T-cell (primary cell): Measurements from ENCODE around the gene KIF12. TPM values are rescaled to one million over a fixed set of nuclear protein-coding genes. Genes with fewer than 3 reads are reported as not detected.

Experiments used
- ATAC-seq, 4 experiments: fragments of 200-7000 bp in 3 of 4; fragments of 150-1000 bp in 1 of 4; cut with Tn5 transposase; replicated peaks in 1 of 4; 1 replicate in 3 of 4; 2 replicates in 1 of 4; pipeline ENCODE4 v1.10.0; 2021; ENCODE audit warnings: moderate library complexity in 3 of 4, mild to moderate bottlenecking in 2 of 4, moderate number of reproducible peaks in 1 of 4
- CTCF ChIA-PET, 2 donors: fragments of 300-600 bp; sonication (Branson Sonifier 250); formaldehyde crosslinking; loops; one replicate each; lab custom pipeline; 2022; ENCODE audit warnings: antibody characterized with exemption in 2 of 2; lab: Charles Lee
- POLR2A ChIA-PET, 2 donors: fragments of 300-600 bp; sonication (Branson Sonifier 250); formaldehyde crosslinking; loops; one replicate each; lab custom pipeline; 2022; ENCODE audit warnings: antibody characterized with exemption in 2 of 2; lab: Charles Lee
- DNase-seq, 35 experiments: peaks; one replicate each; pipeline versions ENCODE4 v3.0.0 to v3.0.0-alpha.2; 2013 to 2023
- H3K27ac ChIP-seq: one replicate; pipeline ENCODE4 v1.5.1; 2013; ENCODE audit warnings: low read length
- H3K27me3 ChIP-seq, 2 experiments: replicated peaks in 1 of 2; 1 replicate in 1 of 2; 2 replicates in 1 of 2; pipeline versions ENCODE4 v1.6.1 to v1.7.0; 2013; ENCODE audit warnings: low read length in 1 of 2, mixed read lengths in 1 of 2; ENCODE audit not compliant: control insufficient read depth in 2 of 2, insufficient read depth in 2 of 2; ENCODE audit errors: extremely low read depth in 1 of 2
- H3K36me3 ChIP-seq, 2 donors: 1 replicate in 1 of 2; 2 replicates in 1 of 2; pipeline versions ENCODE4 v1.6.1 to v1.7.0; 2013; ENCODE audit warnings: low read length in 1 of 2; ENCODE audit not compliant: control insufficient read depth in 2 of 2, insufficient read depth in 1 of 2; ENCODE audit errors: extremely low read depth in 1 of 2
- H3K4me1 ChIP-seq, 2 experiments: 1 replicate in 1 of 2; 2 replicates in 1 of 2; pipeline versions ENCODE4 v1.6.1 to v1.7.0; 2013; ENCODE audit warnings: low read length in 2 of 2, mixed read lengths in 1 of 2; ENCODE audit not compliant: insufficient read depth in 2 of 2, control insufficient read depth in 1 of 2; ENCODE audit errors: extremely low read depth in 1 of 2
- H3K4me3 ChIP-seq, 2 donors: 1 replicate in 1 of 2; 2 replicates in 1 of 2; pipeline versions ENCODE4 v1.5.1 to v1.7.0; 2013; ENCODE audit warnings: mild to moderate bottlenecking in 2 of 2, low read length in 1 of 2, moderate library complexity in 1 of 2; ENCODE audit not compliant: control insufficient read depth in 1 of 2; ENCODE audit errors: extremely low read depth in 1 of 2
- H3K9me3 ChIP-seq: 2 replicates; pipeline ENCODE4 v1.7.0; 2013
- H3K27ac Mint-ChIP-seq, 2 donors: one replicate each; pipeline ENCODE4 v1.8.0; 2020 to 2021; ENCODE audit warnings: mild to moderate bottlenecking in 2 of 2, mixed read lengths in 2 of 2
- H3K27me3 Mint-ChIP-seq, 2 donors: one replicate each; pipeline ENCODE4 v1.8.0; 2021 to 2022; ENCODE audit warnings: mixed read lengths in 2 of 2
- H3K36me3 Mint-ChIP-seq: one replicate; pipeline ENCODE4 v1.8.0; 2021; ENCODE audit warnings: mixed read lengths
- H3K4me1 Mint-ChIP-seq, 3 donors: one replicate each; pipeline ENCODE4 v1.8.0; 2020 to 2022; ENCODE audit warnings: mixed read lengths in 3 of 3, mild to moderate bottlenecking in 1 of 3
- H3K4me3 Mint-ChIP-seq, 3 donors: one replicate each; pipeline ENCODE4 v1.8.0; 2020 to 2022; ENCODE audit warnings: mild to moderate bottlenecking in 3 of 3, mixed read lengths in 3 of 3, moderate library complexity in 3 of 3
- H3K9me3 Mint-ChIP-seq, 3 donors: one replicate each; pipeline ENCODE4 v1.8.0; 2020 to 2022; ENCODE audit warnings: mixed read lengths in 3 of 3
- WGBS: methylation state at CpG from one replicate; pipeline ENCODE4 v1.1.5; 2013; ENCODE audit warnings: missing lambda C conversion rate; ENCODE audit not compliant: insufficient coverage; 5-methylcytosine and 5-hydroxymethylcytosine counted together
- total RNA-seq, 35 experiments: library from RNA in 6 of 35; stranded (reverse) in 6 of 35; fragments of 120-200 nt in 1 of 35; gene quantifications; one replicate each; pipeline versions ENCODE4 v1.2.1 to v1.2.4 and lab custom pipeline; 2013 to 2026

KIF12 gene
- total RNA-seq, 5 donors from 2014 or later (not counting 1 experiment from before 2014, with no cell fraction given): 0.10 TPM; not detected in 4

- DNase-seq (peak in 1 of 35 experiments; percentile 8), ATAC-seq (no peak)
Observed at GRCh38 chr9:114053246-114054005, 45.7 kb downstream of the KIF12 start.

GRCh38 chr9:114051706-114052105, 47.4 kb downstream of the KIF12 start:
- Mint-ChIP-seq H3K27ac (no peak overlapping the region), H3K27me3 (peaks cover 0 to 9% of the 10 kb centered on the region in 2 donors), H3K4me3 (no peak overlapping the region), H3K4me1 (no peaks in the 10 kb centered on the region), H3K9me3 (no peaks in the 10 kb centered on the region), H3K36me3 (peaks cover 4% of the 10 kb centered on the region)
- DNase-seq (peak in 1 of 35 experiments; percentile 10), ATAC-seq (no peak)
- no peak overlapping the region for H3K27ac ChIP-seq
- no peaks in the 10 kb centered on the region for H3K36me3 ChIP-seq
- no peaks in the 10 kb centered on the region for H3K4me1 ChIP-seq
- H3K9me3 ChIP-seq: no peaks in the 10 kb centered on the region
- no peak overlapping the region for H3K4me3 ChIP-seq
- POLR2A ChIA-PET: no interaction called here
- WGBS: 88% methylated on average over 3 of the region's 7 CpGs
- H3K27me3 ChIP-seq: no peaks in the 10 kb centered on the region
- CTCF ChIA-PET: no interaction called here

More at GRCh38 chr9:114053246-114054005, 45.7 kb downstream of the KIF12 start:
- peaks cover 0 to 2% of the 10 kb centered on the region in 2 donors for H3K27me3 Mint-ChIP-seq
- no peaks in the 10 kb centered on the region for H3K9me3 Mint-ChIP-seq
- Histone ChIP-seq H3K36me3 (no peaks in the 10 kb centered on the region), H3K4me3 (no peak overlapping the region), H3K9me3 (no peaks in the 10 kb centered on the region), H3K4me1 (no peaks in the 10 kb centered on the region), H3K27ac (no peak overlapping the region), H3K27me3 (peaks cover 0 to 4% of the 10 kb centered on the region in 2 experiments)
- no peak overlapping the region for H3K4me3 Mint-ChIP-seq
- CTCF ChIA-PET: no interaction called here
- POLR2A ChIA-PET: no interaction called here
- peaks cover 4% of the 10 kb centered on the region for H3K36me3 Mint-ChIP-seq
- H3K27ac Mint-ChIP-seq: no peak overlapping the region
- H3K4me1 Mint-ChIP-seq: no peaks in the 10 kb centered on the region
- 84% methylated on average over 8 of the region's 8 CpGs for WGBS

- Mint-ChIP-seq H3K36me3 (peaks cover 4% of the 10 kb centered on the region), H3K4me1 (no peaks in the 10 kb centered on the region), H3K4me3 (no peak overlapping the region), H3K27me3 (peaks cover 0 to 7% of the 10 kb centered on the region in 2 donors), H3K27ac (no peak overlapping the region), H3K9me3 (no peaks in the 10 kb centered on the region)
- CTCF ChIA-PET: no interaction called here
- 89% methylated on average over 9 of the region's 15 CpGs for WGBS
- no peak overlapping the region for H3K27ac ChIP-seq
- ATAC-seq (no peak), DNase-seq (no peak)
- no peaks in the 10 kb centered on the region for H3K4me1 ChIP-seq
- no peaks in the 10 kb centered on the region for H3K36me3 ChIP-seq
- no peak overlapping the region for H3K4me3 ChIP-seq
- H3K9me3 ChIP-seq: no peaks in the 10 kb centered on the region
- no peaks in the 10 kb centered on the region for H3K27me3 ChIP-seq
- POLR2A ChIA-PET: no interaction called here
Observed at GRCh38 chr9:114051281-114051680, 47.8 kb downstream of the KIF12 start.

- POLR2A ChIA-PET: no interaction called here
- CTCF ChIA-PET: no interaction called here
- Mint-ChIP-seq H3K9me3 (no peaks in the 10 kb centered on the region), H3K27ac (no peak overlapping the region), H3K4me3 (no peak overlapping the region), H3K27me3 (peaks cover 0 to 7% of the 10 kb centered on the region in 2 donors), H3K4me1 (no peaks in the 10 kb centered on the region), H3K36me3 (peaks cover 4% of the 10 kb centered on the region)
- no peak for ATAC-seq
- Histone ChIP-seq H3K4me3 (no peak overlapping the region), H3K36me3 (no peaks in the 10 kb centered on the region), H3K4me1 (no peaks in the 10 kb centered on the region), H3K27ac (no peak overlapping the region), H3K27me3 (no peaks in the 10 kb centered on the region), H3K9me3 (no peaks in the 10 kb centered on the region)
- 85% methylated on average over 4 of the region's 6 CpGs for WGBS
- DNase-seq: peak in 1 of 35 experiments; percentile 3
Observed at GRCh38 chr9:114050646-114051045, 48.4 kb downstream of the KIF12 start.

GRCh38 chr9:114050226-114050568, 48.9 kb downstream of the KIF12 start:
- CTCF ChIA-PET: no interaction called here
- no peaks in the 10 kb centered on the region for H3K4me1 Mint-ChIP-seq

GRCh38 chr9:114049441-114050225, 49.5 kb downstream of the KIF12 start:
- CTCF ChIA-PET: no interaction called here

More at GRCh38 chr9:114050226-114050568, 48.9 kb downstream of the KIF12 start:
- DNase-seq (no peak), ATAC-seq (no peak)
- no peaks in the 10 kb centered on the region for H3K9me3 Mint-ChIP-seq
- Histone ChIP-seq H3K4me3 (no peak overlapping the region), H3K4me1 (no peaks in the 10 kb centered on the region), H3K27ac (no peak overlapping the region), H3K9me3 (no peaks in the 10 kb centered on the region), H3K27me3 (no peaks in the 10 kb centered on the region), H3K36me3 (no peaks in the 10 kb centered on the region)
- WGBS: no CpG with 5 or more reads among the region's 11 CpGs
- peaks cover 4% of the 10 kb centered on the region for H3K36me3 Mint-ChIP-seq
- H3K27ac Mint-ChIP-seq: no peak overlapping the region
- H3K4me3 Mint-ChIP-seq: no peak overlapping the region
- H3K27me3 Mint-ChIP-seq: peaks cover 0 to 7% of the 10 kb centered on the region in 2 donors
- POLR2A ChIA-PET: no interaction called here

More at GRCh38 chr9:114049441-114050225, 49.5 kb downstream of the KIF12 start:
- no peaks in the 10 kb centered on the region for H3K36me3 ChIP-seq
- ATAC-seq (no peak), DNase-seq (no peak)
- Mint-ChIP-seq H3K36me3 (peaks cover 4% of the 10 kb centered on the region), H3K27ac (no peak overlapping the region), H3K4me3 (no peak overlapping the region), H3K4me1 (no peaks in the 10 kb centered on the region), H3K9me3 (no peaks in the 10 kb centered on the region), H3K27me3 (peaks cover 0 to 7% of the 10 kb centered on the region in 2 donors)
- 91% methylated on average over 28 of the region's 40 CpGs for WGBS
- H3K9me3 ChIP-seq: no peaks in the 10 kb centered on the region
- POLR2A ChIA-PET: no interaction called here
- H3K27ac ChIP-seq: no peak overlapping the region
- no peaks in the 10 kb centered on the region for H3K4me1 ChIP-seq
- H3K27me3 ChIP-seq: no peaks in the 10 kb centered on the region
- H3K4me3 ChIP-seq: no peak overlapping the region
